ENCODE data around the gene PDLIM5. TPM values are rescaled to one million over a fixed set of nuclear protein-coding genes. Genes with fewer than 3 reads are reported as not detected.

Gene PDLIM5
- total RNA-seq, 1 experiment from 2014 or later, result 58.0 TPM

DNA sequence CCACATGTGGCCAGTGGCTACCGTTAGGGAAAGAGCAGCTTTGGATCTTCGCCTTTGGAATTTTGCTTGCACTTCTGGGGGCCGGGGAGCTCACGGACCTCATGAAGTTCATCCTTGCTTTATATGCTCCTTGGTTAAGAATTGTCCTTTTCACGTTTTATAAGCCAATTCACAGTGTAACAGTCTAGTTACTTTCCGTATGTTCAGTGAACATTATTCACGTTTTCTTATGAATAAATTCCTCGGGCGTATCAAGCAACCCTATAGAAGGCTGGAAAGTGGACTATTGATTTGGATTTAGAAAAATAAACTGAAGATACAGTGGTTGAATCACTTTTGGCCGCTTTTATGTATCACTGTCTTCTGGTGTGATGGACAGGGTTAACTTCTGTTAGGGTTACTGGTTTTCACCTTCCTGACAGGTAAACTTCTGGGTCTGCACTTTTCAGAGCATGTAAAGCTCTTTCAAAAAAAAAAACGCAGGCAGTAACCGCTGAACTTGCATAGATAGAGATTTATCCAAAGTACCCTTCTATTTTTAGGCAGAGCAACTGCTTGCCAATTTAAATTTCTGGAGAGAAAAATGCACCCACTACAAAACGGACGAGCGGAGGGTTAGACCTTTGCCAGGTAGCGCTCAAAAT lies 569 bp upstream of the PDLIM5 start:
- no peak overlapping the region for H2BK120ac ChIP-seq (ENCODE audit: low read depth, low read length, poor library complexity, severe bottlenecking)
- H3K27me3 ChIP-seq (ENCODE audit: insufficient read depth, low read length), result no peaks in the 10 kb centered on the region
- H3K9me3 ChIP-seq (ENCODE audit: control insufficient read depth, low read depth, low read length), result no peaks in the 10 kb centered on the region
- H4K91ac ChIP-seq (ENCODE audit: insufficient read length, low read depth, low read length), result no peak overlapping the region
- H3K14ac ChIP-seq (ENCODE audit: insufficient read depth, low read length), result no peak overlapping the region
- peak overlapping the region in 2 of 3 experiments; percentile 15 to 51; a peak in 1 of 7 replicates for H3K27ac Mint-ChIP-seq
- no peak overlapping the region for H2BK20ac ChIP-seq (ENCODE audit: low read depth, low read length, poor library complexity, severe bottlenecking)
- H3K4me1 ChIP-seq (ENCODE audit: insufficient read depth, low read length), result peaks cover 3% of the 10 kb centered on the region; the same call in 1 of the 2 replicates
- no peak overlapping the region for H2AK5ac ChIP-seq (ENCODE audit: insufficient read length, low read length)
- H3K79me2 ChIP-seq (ENCODE audit: insufficient read depth, low read length), result no peaks in the 10 kb centered on the region
- H3K4ac ChIP-seq (ENCODE audit: low read depth, low read length), result no peak overlapping the region
- no peak overlapping the region for H3K56ac ChIP-seq (ENCODE audit: insufficient read length, low read depth, low read length)
- H3K27ac ChIP-seq (ENCODE audit: insufficient read length, low read depth, low read length), result no peak overlapping the region
- no peak overlapping the region for H2BK15ac ChIP-seq (ENCODE audit: low read depth, low read length)
- H3K23ac ChIP-seq (ENCODE audit: insufficient read length, low read depth, low read length), result no peak overlapping the region
- H3K4me1 Mint-ChIP-seq, result peaks cover 26 to 27% of the 10 kb centered on the region in 2 experiments
- peaks cover 9% of the 10 kb centered on the region for H3K23me2 ChIP-seq (ENCODE audit: insufficient read length, low read depth, low read length, poor library complexity, severe bottlenecking)
- no peak for DNase-seq
- peak overlapping the region; percentile 88 to 89 for H3K4me3 Mint-ChIP-seq
- H3K18ac ChIP-seq (ENCODE audit: insufficient read length, low read depth, low read length), result no peak overlapping the region
- H2BK5ac ChIP-seq (ENCODE audit: insufficient read length, low read length), result no peak overlapping the region
- peaks cover 4% of the 10 kb centered on the region for H3K27me3 Mint-ChIP-seq (ENCODE audit: low read depth)
- no peaks in the 10 kb centered on the region for H4K20me1 ChIP-seq (ENCODE audit: control insufficient read depth, insufficient read depth, insufficient read length)
- TF ChIP-seq, protein P1, sequence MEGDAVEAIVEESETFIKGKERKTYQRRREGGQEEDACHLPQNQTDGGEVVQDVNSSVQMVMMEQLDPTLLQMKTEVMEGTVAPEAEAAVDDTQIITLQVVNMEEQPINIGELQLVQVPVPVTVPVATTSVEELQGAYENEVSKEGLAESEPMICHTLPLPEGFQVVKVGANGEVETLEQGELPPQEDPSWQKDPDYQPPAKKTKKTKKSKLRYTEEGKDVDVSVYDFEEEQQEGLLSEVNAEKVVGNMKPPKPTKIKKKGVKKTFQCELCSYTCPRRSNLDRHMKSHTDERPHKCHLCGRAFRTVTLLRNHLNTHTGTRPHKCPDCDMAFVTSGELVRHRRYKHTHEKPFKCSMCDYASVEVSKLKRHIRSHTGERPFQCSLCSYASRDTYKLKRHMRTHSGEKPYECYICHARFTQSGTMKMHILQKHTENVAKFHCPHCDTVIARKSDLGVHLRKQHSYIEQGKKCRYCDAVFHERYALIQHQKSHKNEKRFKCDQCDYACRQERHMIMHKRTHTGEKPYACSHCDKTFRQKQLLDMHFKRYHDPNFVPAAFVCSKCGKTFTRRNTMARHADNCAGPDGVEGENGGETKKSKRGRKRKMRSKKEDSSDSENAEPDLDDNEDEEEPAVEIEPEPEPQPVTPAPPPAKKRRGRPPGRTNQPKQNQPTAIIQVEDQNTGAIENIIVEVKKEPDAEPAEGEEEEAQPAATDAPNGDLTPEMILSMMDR (conservative IDR thresholded peaks at IDR 0.05), result no peak
- peak overlapping the region; percentile 16 for H2AFZ ChIP-seq (ENCODE audit: low read length)
- no peak overlapping the region for H4K8ac ChIP-seq (replicated peaks; ENCODE audit: insufficient read length, low read depth, low read length)
- peak overlapping the region; percentile 1 for H3K9ac ChIP-seq (ENCODE audit: extremely low read depth, insufficient read length, low read length)
- no peak overlapping the region for H2BK12ac ChIP-seq (ENCODE audit: insufficient read length, low read depth, low read length)
- peak overlapping the region; percentile 45 for H3K4me2 ChIP-seq (ENCODE audit: insufficient read depth, insufficient read length, low read length)
- WGBS (ENCODE audit: extremely low coverage, insufficient read length, low lambda C conversion rate), result no CpG with 5 or more reads among the region's 16 CpGs
- no peaks in the 10 kb centered on the region; a peak in 1 of 5 replicates for H3K9me3 Mint-ChIP-seq
- no peaks in the 10 kb centered on the region for H3K79me1 ChIP-seq (ENCODE audit: insufficient read depth, low read depth, low read length, poor library complexity, severe bottlenecking)
- H3K36me3 Mint-ChIP-seq (ENCODE audit: insufficient read depth in 1 of 3, low read depth in 3 of 3), result peaks cover 1 to 7% (median 7%) of the 10 kb centered on the region in 3 experiments; a peak in 5 of 7 replicates
- no peak overlapping the region for H3T11ph ChIP-seq (ENCODE audit: low read length)
- no peak overlapping the region for H4K5ac ChIP-seq (ENCODE audit: insufficient read length, low read depth, low read length)

Data from H9 (cell line).